Fibroblast of skin of abdomen (primary cell): ENCODE measurements around the gene KLF3.

Experiments used
- DNase-seq: peaks from one replicate; pipeline ENCODE4 v3.0.0-alpha.2; 2013

Gene KLF3

GRCh38 chr4:38674258-38675144 is 10.5 kb downstream of the KLF3 start:
- DNase-seq = no peak

- DNase-seq = peak; percentile 81
Observed at GRCh38 chr4:38675146-38676121, 11.4 kb downstream of the KLF3 start.

GRCh38 chr4:38676986-38677385 is 13.0 kb downstream of the KLF3 start:
- no peak for DNase-seq

GRCh38 chr4:38677441-38677840 is 13.4 kb downstream of the KLF3 start:
- DNase-seq = no peak

- peak; percentile 80 for DNase-seq
Observed at GRCh38 chr4:38678078-38678477, 14.1 kb downstream of the KLF3 start.

- peak; percentile 56 for DNase-seq
Observed at GRCh38 chr4:38679921-38680320, 15.9 kb downstream of the KLF3 start.

- DNase-seq = no peak
Observed at GRCh38 chr4:38681281-38681991, 17.4 kb downstream of the KLF3 start.

- no peak for DNase-seq
Observed at GRCh38 chr4:38682336-38682735, 18.3 kb downstream of the KLF3 start.

GRCh38 chr4:38683276-38683675 is 19.3 kb downstream of the KLF3 start:
- DNase-seq = no peak

GRCh38 chr4:38684271-38684670 is 20.3 kb downstream of the KLF3 start:
- no peak for DNase-seq

- no peak for DNase-seq
Observed at GRCh38 chr4:38684951-38685844, 21.2 kb downstream of the KLF3 start.

GRCh38 chr4:38686682-38687081 is 22.7 kb downstream of the KLF3 start:
- no peak for DNase-seq

GRCh38 chr4:38687571-38688011 is 23.6 kb downstream of the KLF3 start:
- no peak for DNase-seq

- no peak for DNase-seq
Observed at GRCh38 chr4:38688676-38689355, 24.8 kb downstream of the KLF3 start.

GRCh38 chr4:38691251-38692008 is 27.4 kb downstream of the KLF3 start:
- peak; percentile 61 for DNase-seq

- DNase-seq = no peak
Observed at GRCh38 chr4:38692421-38692820, 28.4 kb downstream of the KLF3 start.

GRCh38 chr4:38693569-38693968 is 29.6 kb downstream of the KLF3 start:
- DNase-seq = no peak

GRCh38 chr4:38694330-38694729 is 30.3 kb downstream of the KLF3 start:
- DNase-seq = no peak

GRCh38 chr4:38695809-38696208 is 31.8 kb downstream of the KLF3 start:
- DNase-seq = no peak

- DNase-seq = peak; percentile 35
Observed at GRCh38 chr4:38696697-38697096, 32.7 kb downstream of the KLF3 start.
